Keratinocyte (primary cell): ENCODE results near the gene PYGB. TPM values are rescaled to one million over a fixed set of nuclear protein-coding genes. Genes with fewer than 3 reads are reported as not detected.

ENCODE experiments used
- DNase-seq: peaks from one replicate; pipeline ENCODE4 v3.0.0-alpha.2; 2011; ENCODE audit warnings: low read depth, missing footprints, low spot score
- FAIRE-seq: peaks from 2 replicates; lab custom pipeline; 2011; peaks lifted over from hg19 to GRCh38; lab: Jason Lieb, UNC
- H2AFZ ChIP-seq: 2 replicates; pipeline ENCODE4 v1.6.0; 2012; ENCODE audit warnings: low read length, control low read depth, inconsistent platforms; ENCODE audit not compliant: control insufficient read depth
- H3K27ac ChIP-seq: 2 replicates; pipeline ENCODE4 v1.5.1; 2011; ENCODE audit warnings: low read length; ENCODE audit not compliant: control insufficient read depth, insufficient read depth
- H3K27me3 ChIP-seq: 3 replicates; pipeline ENCODE4 v1.6.0; 2011; ENCODE audit warnings: low read length; ENCODE audit not compliant: control insufficient read depth, insufficient read depth; ENCODE audit errors: extremely low read depth
- H3K36me3 ChIP-seq, 2 experiments: 2 replicates in 1 of 2; 3 replicates in 1 of 2; pipeline ENCODE4 v1.5.1; 2011; ENCODE audit warnings: low read length in 2 of 2, mild to moderate bottlenecking in 1 of 2; ENCODE audit not compliant: control insufficient read depth in 2 of 2, insufficient read depth in 2 of 2; ENCODE audit errors: extremely low read depth in 1 of 2
- H3K4me1 ChIP-seq: 3 replicates; pipeline ENCODE4 v1.5.1; 2011; ENCODE audit warnings: low read length; ENCODE audit not compliant: control insufficient read depth, insufficient read depth; ENCODE audit errors: extremely low read depth
- H3K4me2 ChIP-seq: 3 replicates; pipeline ENCODE4 v1.6.0; 2011; ENCODE audit warnings: low read depth, low read length; ENCODE audit not compliant: control insufficient read depth, insufficient read depth; ENCODE audit errors: extremely low read depth
- H3K4me3 ChIP-seq, 3 experiments: fragments of 200-600 bp in 1 of 3; sonication (generic) in 1 of 3; 2 replicates in 2 of 3; 3 replicates in 1 of 3; pipeline ENCODE4 v1.5.1; 2011 to 2016; ENCODE audit warnings: low read length in 3 of 3, mild to moderate bottlenecking in 3 of 3, control low read depth in 2 of 3, inconsistent platforms in 1 of 3, low read depth in 1 of 3, mixed read lengths in 1 of 3, mixed run types in 1 of 3, moderate library complexity in 1 of 3; ENCODE audit not compliant: control insufficient read depth in 2 of 3, insufficient read depth in 2 of 3; ENCODE audit errors: extremely low read depth in 1 of 3
- H3K79me2 ChIP-seq: 2 replicates; pipeline ENCODE4 v1.6.0; 2012; ENCODE audit warnings: low read length; ENCODE audit not compliant: control insufficient read depth, insufficient read depth
- H3K9ac ChIP-seq: 3 replicates; pipeline ENCODE4 v1.6.0; 2011; ENCODE audit warnings: low read length; ENCODE audit not compliant: control insufficient read depth, insufficient read depth; ENCODE audit errors: extremely low read depth
- H3K9me1 ChIP-seq: 3 replicates; pipeline ENCODE4 v1.6.0; 2011; ENCODE audit warnings: low read length; ENCODE audit not compliant: control insufficient read depth, insufficient read depth; ENCODE audit errors: extremely low read depth
- H3K9me3 ChIP-seq: 2 replicates; pipeline ENCODE4 v1.5.1; 2012; ENCODE audit warnings: low read depth, low read length; ENCODE audit not compliant: control insufficient read depth
- H4K20me1 ChIP-seq: 3 replicates; pipeline ENCODE4 v1.6.0; 2011; ENCODE audit warnings: low read length; ENCODE audit not compliant: control insufficient read depth, insufficient read depth; ENCODE audit errors: extremely low read depth
- EZH2 ChIP-seq: IDR thresholded peaks from one replicate; pipeline ENCODE4 v1.6.1; 2012; ENCODE audit warnings: inconsistent platforms, mild to moderate bottlenecking, low read length, moderate library complexity
- dilution Hi-C: fragments of 300-500 bp; cut with MboI; formaldehyde crosslinking; loops from one replicate; pipeline ENCODE4 v1.7.0; 2020; ENCODE audit warnings: low sequenced_read_pairs; ENCODE audit not compliant: extremely low pct_ligation_motif_present
- polyA plus RNA-seq, 5 experiments: library from polyadenylated mRNA; depleted of rRNA in 3 of 5; stranded (reverse) in 3 of 5; stranded (forward) in 1 of 5; unstranded in 1 of 5; fragments of >200 nt; gene quantifications; 1 replicate in 1 of 5; 2 replicates in 3 of 5; 3 replicates in 1 of 5; pipeline versions ENCODE4 v1.2.1 to v1.2.3, GENCODE V29; 2011 to 2012; ENCODE audit warnings: missing spikeins in 2 of 5, low read depth in 1 of 5, low replicate concordance in 1 of 5
- TF ChIP-seq, protein P1 (sequence below), 3 experiments: IDR thresholded peaks in 1 of 3; conservative IDR thresholded peaks in 1 of 3; optimal IDR thresholded peaks in 1 of 3; 2 replicates in 2 of 3; 3 replicates in 1 of 3; pipeline versions ENCODE3 to v1.5.1; 2011; ENCODE audit warnings: low read length in 3 of 3, mild to moderate bottlenecking in 3 of 3, moderate library complexity in 2 of 3, control low read depth in 1 of 3, inconsistent platforms in 1 of 3; ENCODE audit not compliant: insufficient read depth in 2 of 3; ENCODE audit errors: extremely low read depth in 1 of 3

PYGB gene
- polyA plus RNA-seq, 1 donor (not counting 4 experiments of a cell fraction or from before 2014, with no cell fraction given) = 78.3 TPM

GRCh38 chr20:25226433-25227316 lies 21.2 kb upstream of the PYGB start:
- Histone ChIP-seq H4K20me1 (no peaks in the 10 kb centered on the region), H3K4me2 (peak overlapping the region; percentile 40), H3K4me3 (no peak overlapping the region), H3K27me3 (no peaks in the 10 kb centered on the region), H3K9me1 (no peaks in the 10 kb centered on the region), H3K4me1 (peaks cover 33% of the 10 kb centered on the region), H3K27ac (no peak overlapping the region), H3K36me3 (peaks cover 11 to 13% of the 10 kb centered on the region in 2 experiments), H3K9ac (no peak overlapping the region), H3K9me3 (no peaks in the 10 kb centered on the region), H3K79me2 (no peaks in the 10 kb centered on the region), H2AFZ (no peak overlapping the region)
- dilution Hi-C loops = no loop called here
- TF ChIP-seq EZH2 = no peak
- TF ChIP-seq, protein P1, sequence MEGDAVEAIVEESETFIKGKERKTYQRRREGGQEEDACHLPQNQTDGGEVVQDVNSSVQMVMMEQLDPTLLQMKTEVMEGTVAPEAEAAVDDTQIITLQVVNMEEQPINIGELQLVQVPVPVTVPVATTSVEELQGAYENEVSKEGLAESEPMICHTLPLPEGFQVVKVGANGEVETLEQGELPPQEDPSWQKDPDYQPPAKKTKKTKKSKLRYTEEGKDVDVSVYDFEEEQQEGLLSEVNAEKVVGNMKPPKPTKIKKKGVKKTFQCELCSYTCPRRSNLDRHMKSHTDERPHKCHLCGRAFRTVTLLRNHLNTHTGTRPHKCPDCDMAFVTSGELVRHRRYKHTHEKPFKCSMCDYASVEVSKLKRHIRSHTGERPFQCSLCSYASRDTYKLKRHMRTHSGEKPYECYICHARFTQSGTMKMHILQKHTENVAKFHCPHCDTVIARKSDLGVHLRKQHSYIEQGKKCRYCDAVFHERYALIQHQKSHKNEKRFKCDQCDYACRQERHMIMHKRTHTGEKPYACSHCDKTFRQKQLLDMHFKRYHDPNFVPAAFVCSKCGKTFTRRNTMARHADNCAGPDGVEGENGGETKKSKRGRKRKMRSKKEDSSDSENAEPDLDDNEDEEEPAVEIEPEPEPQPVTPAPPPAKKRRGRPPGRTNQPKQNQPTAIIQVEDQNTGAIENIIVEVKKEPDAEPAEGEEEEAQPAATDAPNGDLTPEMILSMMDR (optimal IDR thresholded peaks at IDR 0.05 in 1 of 3, IDR thresholded peaks at IDR 0.05 in 1 of 3, conservative IDR thresholded peaks at IDR 0.05 in 1 of 3; ENCODE audit: extremely low read depth in 1 of 3, insufficient read depth in 2 of 3, low read length in 3 of 3) = no peak
- FAIRE-seq (no peak), DNase-seq (no peak)

- no peaks in the 10 kb centered on the region for H3K27me3 ChIP-seq
- TF ChIP-seq, protein P1 (optimal IDR thresholded peaks at IDR 0.05 in 1 of 3, IDR thresholded peaks at IDR 0.05 in 1 of 3, conservative IDR thresholded peaks at IDR 0.05 in 1 of 3; ENCODE audit: extremely low read depth in 1 of 3, insufficient read depth in 2 of 3, low read length in 3 of 3) = no peak
- no peak for TF ChIP-seq EZH2
- peak overlapping the region; percentile 40 for H3K4me2 ChIP-seq
- DNase-seq (no peak), FAIRE-seq (peak; percentile 69)
- peaks cover 32% of the 10 kb centered on the region for H3K4me1 ChIP-seq
- dilution Hi-C loops = no loop called here
- H3K9me3 ChIP-seq = no peaks in the 10 kb centered on the region
- peaks cover 11 to 13% of the 10 kb centered on the region in 2 experiments for H3K36me3 ChIP-seq
- H3K9me1 ChIP-seq = no peaks in the 10 kb centered on the region
- no peak overlapping the region for H3K4me3 ChIP-seq
- no peaks in the 10 kb centered on the region for H3K79me2 ChIP-seq
- H4K20me1 ChIP-seq = no peaks in the 10 kb centered on the region
- peak overlapping the region; percentile 49 for H3K27ac ChIP-seq
- peak overlapping the region; percentile 8 for H3K9ac ChIP-seq
- no peak overlapping the region for H2AFZ ChIP-seq
Observed at GRCh38 chr20:25227317-25227831, 20.5 kb upstream of the PYGB start.
